GM12891 (cell line): ENCODE results near the gene SERPINB2.

Experiments
- PAX5 ChIP-seq: IDR thresholded peaks from 2 replicates; pipeline ENCODE4 v1.6.1; 2011; ENCODE audit warnings: low read length, moderate library complexity, mild to moderate bottlenecking; ENCODE audit not compliant: insufficient read depth, severe bottlenecking
- POLR2A ChIP-seq: IDR thresholded peaks from 2 replicates; pipeline ENCODE4 v1.6.1; 2011; ENCODE audit warnings: low read depth, low read length, control low read depth
- POLR2AphosphoS5 ChIP-seq: IDR thresholded peaks from 2 replicates; pipeline ENCODE4 v1.6.1; 2011; ENCODE audit warnings: low read depth, low read length, control low read depth
- POU2F2 ChIP-seq: IDR thresholded peaks from 2 replicates; pipeline ENCODE4 v1.6.1; 2011; ENCODE audit warnings: low read depth, mild to moderate bottlenecking, control low read depth, low read length, moderate library complexity
- TAF1 ChIP-seq: IDR thresholded peaks from 2 replicates; pipeline ENCODE4 v1.6.1; 2011; ENCODE audit warnings: low read depth, low read length, control low read depth

- TF ChIP-seq POLR2A, result no peak
- TF ChIP-seq POLR2AphosphoS5, result no peak
- TF ChIP-seq TAF1, result no peak
- no peak for TF ChIP-seq POU2F2
- TF ChIP-seq PAX5, result no peak
These were observed 18.1 kb upstream of the SERPINB2 start for GRCh38 chr18:63869374-63869773.
